Hepatocyte (in vitro differentiated cells): ENCODE results near the gene LRRC1.

Source experiments
- EZH2phosphoT487 ChIP-seq: fragments of 200-600 bp; sonication (generic); IDR thresholded peaks from one replicate; pipeline ENCODE4 v1.6.1; 2018; ENCODE audit warnings: antibody characterized with exemption, mild to moderate bottlenecking, low read depth, moderate library complexity; ENCODE audit not compliant: unreplicated experiment, severe bottlenecking
- TF ChIP-seq, protein P1 (sequence below): fragments of 200-600 bp; sonication (generic); IDR thresholded peaks from 2 replicates; pipeline ENCODE4 v1.5.1; 2016; ENCODE audit warnings: antibody characterized with exemption, mild to moderate bottlenecking; ENCODE audit not compliant: poor library complexity

DNA sequence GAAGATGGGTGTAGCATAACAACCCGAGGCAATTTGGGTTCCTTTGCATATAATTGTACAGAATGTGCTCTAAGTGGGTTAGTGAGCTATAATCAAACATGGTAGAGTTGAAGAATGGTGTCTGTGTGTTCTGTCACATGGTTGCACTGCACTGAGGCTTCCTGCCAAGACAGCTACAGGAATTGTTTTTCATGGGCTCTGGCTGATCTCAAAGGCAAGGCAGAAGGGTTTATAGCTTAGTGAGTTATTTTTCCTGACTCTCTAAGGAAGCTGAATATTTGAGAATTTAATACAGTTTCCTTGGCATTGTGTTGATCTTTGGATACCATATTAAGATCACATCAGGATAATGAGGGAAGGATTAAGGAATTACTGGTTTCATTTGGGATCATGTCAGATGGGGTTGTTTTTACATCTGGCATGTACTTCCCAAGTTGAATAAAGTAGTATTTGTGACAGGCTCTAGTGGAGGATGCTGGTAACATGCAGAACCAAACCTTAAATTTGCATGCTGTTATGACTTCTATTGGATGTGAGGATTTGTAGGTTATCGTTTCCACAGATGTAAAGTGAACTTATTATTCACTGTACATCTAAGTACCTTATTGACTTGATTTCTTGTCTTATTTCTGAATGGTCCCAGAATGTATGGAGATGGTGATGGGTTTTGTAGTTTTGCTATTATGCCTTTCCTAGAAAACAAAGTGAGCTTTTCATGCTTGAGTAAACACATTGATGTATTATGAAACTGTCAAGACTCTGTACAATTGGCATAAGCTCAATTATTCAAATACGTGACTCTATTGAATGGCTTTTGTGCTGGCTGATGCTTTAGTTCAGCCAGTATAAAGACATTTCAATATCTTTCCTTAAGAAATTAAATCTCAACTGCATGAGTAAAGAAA, 43.3 kb downstream of the LRRC1 start:
- TF ChIP-seq, protein P1, sequence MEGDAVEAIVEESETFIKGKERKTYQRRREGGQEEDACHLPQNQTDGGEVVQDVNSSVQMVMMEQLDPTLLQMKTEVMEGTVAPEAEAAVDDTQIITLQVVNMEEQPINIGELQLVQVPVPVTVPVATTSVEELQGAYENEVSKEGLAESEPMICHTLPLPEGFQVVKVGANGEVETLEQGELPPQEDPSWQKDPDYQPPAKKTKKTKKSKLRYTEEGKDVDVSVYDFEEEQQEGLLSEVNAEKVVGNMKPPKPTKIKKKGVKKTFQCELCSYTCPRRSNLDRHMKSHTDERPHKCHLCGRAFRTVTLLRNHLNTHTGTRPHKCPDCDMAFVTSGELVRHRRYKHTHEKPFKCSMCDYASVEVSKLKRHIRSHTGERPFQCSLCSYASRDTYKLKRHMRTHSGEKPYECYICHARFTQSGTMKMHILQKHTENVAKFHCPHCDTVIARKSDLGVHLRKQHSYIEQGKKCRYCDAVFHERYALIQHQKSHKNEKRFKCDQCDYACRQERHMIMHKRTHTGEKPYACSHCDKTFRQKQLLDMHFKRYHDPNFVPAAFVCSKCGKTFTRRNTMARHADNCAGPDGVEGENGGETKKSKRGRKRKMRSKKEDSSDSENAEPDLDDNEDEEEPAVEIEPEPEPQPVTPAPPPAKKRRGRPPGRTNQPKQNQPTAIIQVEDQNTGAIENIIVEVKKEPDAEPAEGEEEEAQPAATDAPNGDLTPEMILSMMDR, result no peak
- no peak for TF ChIP-seq EZH2phosphoT487
